WERI-Rb-1 (cell line): Measurements from ENCODE around the gene LRRC2.

Experiments used
- DNase-seq: peaks from one replicate; pipeline ENCODE4 v3.0.0-alpha.2; 2020
- H3K27ac ChIP-seq: fragments of 250-450 bp; sonication (Bioruptor Pico); 2 replicates; pipeline ENCODE4 v1.5.1; 2020; ENCODE audit warnings: mild to moderate bottlenecking, moderate library complexity
- H3K27me3 ChIP-seq: fragments of 250-450 bp; sonication (Bioruptor Pico); 2 replicates; pipeline ENCODE4 v1.5.1; 2021; ENCODE audit warnings: mild to moderate bottlenecking, low read depth, moderate library complexity; ENCODE audit not compliant: insufficient read depth, severe bottlenecking
- H3K36me3 ChIP-seq: fragments of 250-450 bp; sonication (Bioruptor Pico); 2 replicates; pipeline ENCODE4 v1.5.1; 2020; ENCODE audit warnings: mild to moderate bottlenecking, moderate library complexity
- H3K4me3 ChIP-seq: 2 replicates; pipeline ENCODE4 v1.5.1; 2011; ENCODE audit warnings: low read depth, mild to moderate bottlenecking, control low read depth, low read length
- H3K9me3 ChIP-seq: fragments of 250-450 bp; sonication (Bioruptor Pico); 2 replicates; pipeline ENCODE4 v1.5.1; 2021; ENCODE audit warnings: mild to moderate bottlenecking, moderate library complexity; ENCODE audit not compliant: severe bottlenecking
- TF ChIP-seq, protein P1 (sequence below): IDR thresholded peaks from 2 replicates; pipeline ENCODE4 v1.5.1; 2011; ENCODE audit warnings: low read depth, mild to moderate bottlenecking, control low read depth, inconsistent platforms, low read length

LRRC2 gene

DNA sequence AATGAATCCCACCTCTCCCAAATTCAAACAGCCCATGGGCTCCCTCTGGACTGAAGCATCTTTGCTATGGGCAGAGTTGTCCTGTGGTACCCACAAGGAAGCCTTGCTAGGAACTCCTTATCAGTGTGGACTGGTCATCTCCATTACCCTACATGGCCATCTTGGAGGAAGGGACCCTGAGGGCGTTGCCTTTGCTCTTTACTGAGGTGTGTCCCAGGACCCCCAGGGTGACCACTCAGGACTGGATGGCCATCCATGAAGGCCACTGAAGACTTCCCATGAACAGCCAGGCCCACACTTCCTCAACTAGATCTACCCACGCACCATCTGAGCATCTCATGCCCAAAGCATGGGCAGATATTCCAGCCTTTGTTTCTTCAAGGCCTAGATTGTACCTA is 48.3 kb downstream of the LRRC2 start:
- H3K27ac ChIP-seq = no peak overlapping the region
- TF ChIP-seq, protein P1, sequence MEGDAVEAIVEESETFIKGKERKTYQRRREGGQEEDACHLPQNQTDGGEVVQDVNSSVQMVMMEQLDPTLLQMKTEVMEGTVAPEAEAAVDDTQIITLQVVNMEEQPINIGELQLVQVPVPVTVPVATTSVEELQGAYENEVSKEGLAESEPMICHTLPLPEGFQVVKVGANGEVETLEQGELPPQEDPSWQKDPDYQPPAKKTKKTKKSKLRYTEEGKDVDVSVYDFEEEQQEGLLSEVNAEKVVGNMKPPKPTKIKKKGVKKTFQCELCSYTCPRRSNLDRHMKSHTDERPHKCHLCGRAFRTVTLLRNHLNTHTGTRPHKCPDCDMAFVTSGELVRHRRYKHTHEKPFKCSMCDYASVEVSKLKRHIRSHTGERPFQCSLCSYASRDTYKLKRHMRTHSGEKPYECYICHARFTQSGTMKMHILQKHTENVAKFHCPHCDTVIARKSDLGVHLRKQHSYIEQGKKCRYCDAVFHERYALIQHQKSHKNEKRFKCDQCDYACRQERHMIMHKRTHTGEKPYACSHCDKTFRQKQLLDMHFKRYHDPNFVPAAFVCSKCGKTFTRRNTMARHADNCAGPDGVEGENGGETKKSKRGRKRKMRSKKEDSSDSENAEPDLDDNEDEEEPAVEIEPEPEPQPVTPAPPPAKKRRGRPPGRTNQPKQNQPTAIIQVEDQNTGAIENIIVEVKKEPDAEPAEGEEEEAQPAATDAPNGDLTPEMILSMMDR = no peak

DNA sequence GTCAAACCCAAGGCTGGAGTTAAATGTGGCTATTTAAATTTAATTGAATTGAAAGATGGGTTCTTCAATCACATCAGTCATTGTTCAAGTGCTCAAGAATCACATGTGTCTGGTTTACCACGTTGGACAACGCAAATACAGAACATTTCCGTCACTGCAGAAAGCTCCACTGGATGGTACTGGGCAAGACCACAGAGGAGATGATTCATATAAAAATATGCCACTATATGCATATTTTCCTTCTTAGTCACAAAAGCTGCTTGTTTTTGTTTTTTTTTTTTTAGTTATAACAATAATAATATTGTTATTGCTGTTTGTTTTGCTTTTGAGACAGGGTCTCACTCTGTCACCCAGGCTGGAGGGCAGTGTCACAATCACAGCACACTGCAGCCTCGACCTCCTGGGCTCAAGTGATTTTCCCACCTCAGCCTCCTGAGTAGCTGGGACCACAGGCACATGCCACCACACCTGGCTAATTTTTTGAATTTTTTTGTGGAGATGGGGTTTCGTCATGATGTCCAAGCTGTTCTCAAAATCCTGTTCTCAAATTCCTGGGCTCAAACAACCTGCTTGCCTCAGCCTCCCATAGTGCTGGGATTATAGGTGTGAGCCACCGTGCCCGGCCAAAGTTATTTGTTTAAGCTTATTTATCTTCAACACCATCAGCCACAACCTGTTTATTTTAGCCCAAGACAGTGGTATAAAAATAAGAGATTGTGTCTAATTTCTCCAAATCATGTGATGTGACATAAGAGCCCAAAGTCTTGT is 48.9 kb downstream of the LRRC2 start:
- no peak for DNase-seq
- Histone ChIP-seq H3K27me3 (no peaks in the 10 kb centered on the region), H3K4me3 (no peak overlapping the region), H3K9me3 (no peaks in the 10 kb centered on the region), H3K27ac (no peak overlapping the region), H3K36me3 (no peaks in the 10 kb centered on the region)
- TF ChIP-seq, protein P1 = no peak

More for the DNA sequence above, 48.3 kb downstream of the LRRC2 start:
- no peak for DNase-seq
- H3K36me3 ChIP-seq = no peaks in the 10 kb centered on the region
- no peaks in the 10 kb centered on the region for H3K9me3 ChIP-seq
- no peaks in the 10 kb centered on the region for H3K27me3 ChIP-seq
- no peak overlapping the region for H3K4me3 ChIP-seq

DNA sequence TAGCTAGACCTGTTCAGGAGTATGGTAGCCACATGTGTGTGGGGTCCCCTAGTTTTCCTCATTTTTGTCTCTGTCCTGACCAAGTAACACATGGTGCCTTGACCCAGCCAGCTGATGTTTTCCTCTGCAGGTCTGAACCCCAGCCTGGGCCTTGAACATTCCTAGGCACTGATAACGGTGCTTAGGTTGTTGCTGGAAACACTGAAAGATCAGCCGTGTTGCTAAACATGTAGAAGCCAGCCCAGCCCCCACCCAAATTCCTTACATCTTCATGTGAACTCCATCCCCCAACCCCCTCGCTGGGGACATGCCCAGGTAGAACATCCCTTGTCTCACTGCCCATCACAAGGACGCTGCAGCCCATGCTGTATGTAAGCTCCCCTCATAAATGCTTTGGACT is 49.6 kb downstream of the LRRC2 start:
- H3K9me3 ChIP-seq = no peaks in the 10 kb centered on the region
- H3K36me3 ChIP-seq = no peaks in the 10 kb centered on the region
- no peak for DNase-seq
- TF ChIP-seq, protein P1 = no peak
- no peak overlapping the region for H3K4me3 ChIP-seq
- H3K27ac ChIP-seq = no peak overlapping the region
- H3K27me3 ChIP-seq = no peaks in the 10 kb centered on the region

DNA sequence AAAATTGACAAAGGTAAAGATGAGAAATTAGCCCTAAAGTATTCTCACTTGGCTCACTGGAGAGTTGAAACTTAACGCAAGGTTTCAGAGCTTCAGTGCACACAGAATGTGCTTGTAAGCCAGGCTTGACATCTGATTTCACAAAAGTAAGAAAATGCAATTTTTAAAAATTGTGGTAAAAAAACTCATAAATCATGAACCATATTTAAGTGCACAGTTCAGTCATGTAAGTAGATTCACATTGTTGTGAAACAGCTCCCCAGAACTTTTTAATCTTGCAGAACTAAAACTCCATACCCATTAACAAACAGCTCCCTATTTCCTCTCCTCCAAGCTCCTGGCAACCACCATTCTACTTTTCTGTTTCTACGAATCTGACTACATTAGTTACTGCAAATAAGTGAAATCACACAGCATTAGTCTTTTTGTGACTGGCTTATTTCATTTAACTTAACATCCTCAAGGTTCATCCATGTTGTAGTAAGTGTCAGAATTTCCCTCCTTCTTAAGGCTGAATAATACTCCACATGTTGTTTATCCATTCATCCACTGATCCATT is 53.8 kb downstream of the LRRC2 start:
- Histone ChIP-seq H3K36me3 (no peaks in the 10 kb centered on the region), H3K4me3 (no peak overlapping the region), H3K27ac (no peak overlapping the region), H3K27me3 (no peaks in the 10 kb centered on the region), H3K9me3 (no peaks in the 10 kb centered on the region)
- DNase-seq = no peak
- TF ChIP-seq, protein P1 = no peak

DNA sequence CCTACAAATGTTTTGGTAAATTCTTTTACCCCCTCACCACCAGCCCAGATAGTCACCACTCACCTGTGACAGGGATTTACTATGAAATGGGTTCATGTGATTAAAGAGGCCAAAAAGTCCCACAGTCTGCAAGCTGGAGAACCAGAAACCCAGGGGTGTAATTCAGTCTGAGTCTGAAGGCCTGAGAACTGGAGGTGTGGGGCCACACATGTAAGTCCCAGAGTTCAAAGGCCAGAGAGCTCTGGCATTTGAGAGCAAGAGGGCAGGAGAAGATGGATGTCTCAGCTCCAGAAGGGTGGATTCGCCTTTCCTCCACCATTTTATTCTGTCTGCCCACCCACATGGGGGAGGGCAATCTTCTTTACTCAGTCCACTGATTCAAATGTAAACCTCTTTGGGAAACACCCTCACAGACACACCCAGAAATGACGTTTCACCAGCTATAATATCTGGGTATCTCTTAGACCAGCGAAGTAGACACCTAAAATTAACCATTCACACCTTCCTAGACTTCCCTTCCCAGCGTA is 56.4 kb downstream of the LRRC2 start:
- H3K27me3 ChIP-seq = no peaks in the 10 kb centered on the region
- DNase-seq = peak; percentile 10
- TF ChIP-seq, protein P1 = no peak
- H3K27ac ChIP-seq = peak overlapping the region; percentile 77
- H3K4me3 ChIP-seq = peak overlapping the region; percentile 7; the same call in 1 of the 2 replicates
- no peaks in the 10 kb centered on the region for H3K36me3 ChIP-seq
- H3K9me3 ChIP-seq = no peaks in the 10 kb centered on the region
